NCI-H187 (cell line): Measurements from ENCODE around the gene RALGAPA2.

Experiments
- DNase-seq, 2 experiments: peaks; one replicate each; lab custom pipeline; 2025; lab: John Stamatoyannopoulos, UW

Gene RALGAPA2

DNA sequence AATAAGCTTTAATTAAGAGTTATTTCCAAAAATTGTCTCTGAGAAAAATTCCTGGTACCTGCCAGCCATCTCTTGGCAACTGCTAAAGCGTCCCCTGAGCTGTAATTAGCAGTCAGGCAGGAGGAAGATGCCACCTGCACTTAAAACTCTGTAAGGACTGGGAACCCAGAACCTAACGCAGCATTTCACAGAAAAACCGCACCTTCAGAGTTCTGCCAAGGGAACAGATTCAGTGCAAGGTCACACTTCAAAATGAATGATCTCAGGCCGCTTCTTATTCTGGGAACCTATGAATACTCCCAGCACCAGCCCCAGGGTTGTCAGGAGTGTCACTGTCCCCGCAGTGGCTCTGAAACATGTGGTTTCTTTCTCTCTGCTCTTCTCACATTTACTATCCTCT lies 307.8 kb downstream of the RALGAPA2 start:
- DNase-seq: no peak

GRCh38 chr20:20401991-20402390 lies 310.5 kb downstream of the RALGAPA2 start:
- DNase-seq: no peak

DNA sequence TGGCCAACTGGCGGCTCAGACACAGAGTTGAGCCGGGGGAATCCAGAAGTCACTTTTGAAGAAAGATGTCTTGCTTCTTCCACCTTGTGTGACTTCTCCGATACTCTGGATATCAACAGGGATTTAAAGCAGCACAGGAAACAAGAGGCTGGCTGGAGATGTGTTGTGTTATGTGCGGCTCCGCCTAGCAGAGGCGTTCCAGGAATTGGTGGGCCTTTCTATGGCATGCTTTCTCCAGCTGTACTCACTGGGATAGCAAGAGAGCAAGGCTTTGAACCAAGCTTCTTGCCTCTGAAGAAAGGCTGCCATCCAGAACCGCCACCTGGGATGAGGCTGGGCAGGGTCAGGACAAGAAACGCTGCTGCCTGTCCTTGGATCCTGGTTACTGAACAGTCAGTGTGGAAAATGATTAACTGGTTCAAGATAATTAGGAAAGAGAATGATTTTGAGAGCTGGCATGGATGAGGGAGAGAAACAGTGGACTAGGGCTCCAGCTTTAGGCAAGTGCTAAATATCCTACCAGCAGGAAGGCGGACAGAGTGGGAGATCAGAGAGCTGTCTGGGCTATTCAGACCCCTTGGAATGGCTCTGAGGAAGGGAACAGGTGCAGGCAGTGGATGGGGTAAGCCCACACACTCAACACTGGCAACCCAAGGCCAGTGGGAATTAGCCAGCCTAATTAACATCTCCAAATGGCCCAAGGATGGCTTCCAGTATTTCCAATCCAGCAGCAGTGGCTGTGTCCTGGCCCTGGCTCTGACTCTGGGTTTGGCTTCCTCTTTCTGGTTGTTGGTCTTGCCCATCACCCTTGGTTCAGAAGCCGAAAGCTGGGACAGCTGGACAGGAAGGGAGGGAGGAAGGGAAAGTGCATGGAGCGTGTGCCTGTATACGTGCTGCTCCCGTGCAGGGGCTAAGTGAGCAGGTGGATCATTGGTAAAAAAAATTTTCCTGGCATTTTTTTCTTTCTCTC lies 312.6 kb downstream of the RALGAPA2 start:
- DNase-seq: no peak

- no peak for DNase-seq
Observed at GRCh38 chr20:20398123-20398522, 314.3 kb downstream of the RALGAPA2 start.

GRCh38 chr20:20396794-20397193 lies 315.6 kb downstream of the RALGAPA2 start:
- no peak for DNase-seq

- peak; percentile 54 to 64 for DNase-seq
Observed at GRCh38 chr20:20395903-20396568, 316.4 kb downstream of the RALGAPA2 start.

DNA sequence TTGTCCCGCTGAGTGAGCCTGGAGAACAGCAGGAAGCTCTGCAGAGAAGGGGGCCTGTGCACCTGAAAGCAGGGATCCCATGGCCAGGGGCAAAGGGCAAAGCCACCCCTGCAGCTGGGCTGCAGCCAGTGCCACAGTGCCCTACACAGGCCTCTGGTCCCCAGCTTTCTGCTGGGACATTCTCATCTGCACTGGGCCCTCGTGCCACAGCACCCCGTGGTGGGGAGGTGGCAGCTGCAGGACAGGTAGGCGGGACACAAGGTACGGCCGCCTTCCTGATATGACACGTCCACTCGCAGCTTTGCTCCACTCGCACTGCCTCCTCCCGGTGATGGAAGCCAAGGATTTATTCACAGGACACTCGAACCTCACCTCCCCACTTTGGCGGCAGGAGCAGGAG lies 317.4 kb downstream of the RALGAPA2 start:
- no peak for DNase-seq

DNA sequence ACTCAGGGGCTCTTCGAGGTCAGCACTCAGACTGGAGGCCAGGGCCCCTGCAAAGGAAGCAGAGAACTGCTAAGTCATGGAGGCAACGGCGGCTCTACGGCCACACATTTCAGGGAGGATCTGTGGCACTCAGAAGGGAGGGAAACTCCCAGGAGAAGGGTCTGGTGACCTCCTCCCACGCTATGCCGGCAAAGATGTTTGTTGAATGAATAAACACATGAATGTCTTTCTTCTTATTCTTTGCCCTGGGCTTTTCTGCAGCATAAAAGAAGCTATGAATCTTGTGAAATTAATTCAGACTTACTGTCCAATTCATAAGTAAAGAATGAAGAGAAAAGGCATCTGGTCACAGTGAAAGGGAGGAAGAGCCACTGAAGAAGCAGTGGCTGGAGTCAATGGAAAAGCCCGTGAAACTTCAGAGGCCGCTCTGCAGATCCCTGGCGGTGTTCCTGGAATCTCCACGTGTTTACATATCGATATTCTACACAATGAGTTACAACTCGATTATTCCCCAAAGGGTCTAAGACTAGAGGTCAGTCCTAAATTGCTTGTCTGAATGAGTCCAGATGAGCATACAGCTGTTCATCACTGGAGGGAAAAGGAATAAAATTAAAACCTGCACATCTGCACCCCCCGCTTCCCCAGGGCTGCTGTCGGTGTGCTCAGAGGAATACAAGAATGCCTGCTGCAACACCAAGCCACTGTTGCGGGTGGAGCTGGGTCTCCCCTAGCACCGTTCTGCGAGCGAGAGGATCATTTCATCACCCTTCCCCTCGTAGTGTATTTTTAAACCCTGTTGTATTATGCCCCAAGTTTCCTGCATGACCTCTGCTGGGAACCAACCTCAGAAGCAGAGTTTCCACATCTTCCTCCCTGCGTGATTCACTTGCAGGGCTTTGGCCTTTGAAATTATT lies 319.0 kb downstream of the RALGAPA2 start:
- no peak for DNase-seq

DNA sequence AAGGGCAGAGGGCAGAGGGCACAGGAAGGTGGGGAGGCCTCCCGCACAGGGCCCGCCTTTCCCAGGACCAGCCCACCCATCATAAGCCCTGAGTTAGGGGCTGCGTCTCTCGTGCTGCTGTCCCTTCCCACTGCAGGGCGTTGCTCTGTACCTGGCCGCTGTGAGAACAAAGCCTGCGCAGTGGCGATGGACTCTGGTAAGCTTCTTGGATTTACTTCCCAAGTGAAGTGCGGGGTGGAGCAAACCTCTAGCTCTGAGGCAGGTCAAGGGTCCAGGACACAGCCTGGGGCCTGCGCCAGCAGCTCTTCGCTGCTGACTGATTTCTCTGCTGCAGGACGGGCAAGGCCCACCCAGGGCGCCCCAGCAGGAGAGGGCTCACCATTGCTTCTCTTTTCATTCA lies 320.7 kb downstream of the RALGAPA2 start:
- no peak for DNase-seq

- no peak for DNase-seq
Observed at GRCh38 chr20:20391115-20391514, 321.3 kb downstream of the RALGAPA2 start.

DNA sequence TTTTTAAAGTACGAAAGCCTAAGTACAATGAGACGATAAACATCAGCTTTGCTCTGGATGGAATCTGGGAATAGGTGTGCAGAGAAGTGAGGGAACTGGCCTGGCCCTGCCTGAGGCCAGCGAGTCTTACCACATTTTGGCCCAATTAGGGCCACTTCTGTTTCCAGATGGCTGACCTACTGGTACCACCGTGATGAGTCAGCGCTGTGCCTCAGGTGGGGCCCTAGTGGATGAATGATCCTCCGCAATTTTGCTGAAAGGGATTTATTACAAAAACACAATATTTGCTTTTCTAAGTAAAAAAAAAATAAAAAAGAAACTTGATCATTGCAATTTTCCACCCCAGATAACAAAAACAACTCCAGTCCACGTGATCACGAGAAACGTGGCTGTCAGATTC lies 322.1 kb downstream of the RALGAPA2 start:
- DNase-seq: no peak

DNA sequence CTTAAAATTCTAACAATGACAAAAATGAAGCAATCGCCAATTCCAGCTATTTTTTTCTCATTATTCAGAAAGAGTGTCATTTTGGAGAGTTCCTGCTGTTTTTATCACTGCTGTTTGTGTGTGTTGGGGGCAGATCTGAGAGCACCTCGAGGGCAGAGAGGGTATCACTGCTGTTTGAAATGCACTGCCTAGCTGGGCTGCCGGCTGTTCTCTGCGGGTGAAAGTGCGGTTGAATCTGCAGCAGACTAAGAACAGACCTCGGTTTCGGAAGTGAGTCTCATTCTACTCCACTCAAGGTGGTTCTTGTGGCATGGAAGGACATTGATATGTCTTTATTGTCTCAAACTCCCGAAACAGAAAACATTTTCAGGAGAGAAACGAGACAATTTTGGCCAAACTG lies 326.3 kb downstream of the RALGAPA2 start:
- peak in 1 of 2 experiments; percentile 48 for DNase-seq

- DNase-seq: peak in 1 of 2 experiments; percentile 24
Observed at GRCh38 chr20:20375862-20376261, 336.6 kb downstream of the RALGAPA2 start.

DNA sequence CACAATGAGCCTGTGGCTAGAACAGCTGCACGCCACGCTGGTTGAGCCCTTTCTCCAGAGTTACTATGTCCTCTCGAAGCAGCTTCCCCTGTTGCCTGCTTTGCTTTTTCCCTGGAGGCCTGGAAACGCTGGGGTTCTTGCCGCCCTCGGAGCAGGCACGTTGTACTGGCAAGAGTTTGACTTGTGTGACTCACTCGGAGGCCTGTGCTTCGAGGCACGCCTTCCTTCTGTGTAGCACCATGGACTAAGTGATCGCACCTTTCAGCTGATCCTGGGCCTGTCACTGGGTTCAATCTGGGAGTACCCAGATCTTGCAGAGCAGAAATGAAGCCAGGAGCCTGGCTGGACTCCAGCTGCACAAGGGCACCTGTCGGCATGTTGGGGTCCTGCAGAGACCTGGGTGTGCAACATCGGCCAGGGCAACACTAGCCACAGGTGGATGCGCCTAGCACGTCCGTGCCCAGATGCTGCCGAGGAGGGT lies 339.3 kb downstream of the RALGAPA2 start:
- peak in 1 of 2 experiments; percentile 58 for DNase-seq

GRCh38 chr20:20371681-20372080 lies 340.8 kb downstream of the RALGAPA2 start:
- no peak for DNase-seq

DNA sequence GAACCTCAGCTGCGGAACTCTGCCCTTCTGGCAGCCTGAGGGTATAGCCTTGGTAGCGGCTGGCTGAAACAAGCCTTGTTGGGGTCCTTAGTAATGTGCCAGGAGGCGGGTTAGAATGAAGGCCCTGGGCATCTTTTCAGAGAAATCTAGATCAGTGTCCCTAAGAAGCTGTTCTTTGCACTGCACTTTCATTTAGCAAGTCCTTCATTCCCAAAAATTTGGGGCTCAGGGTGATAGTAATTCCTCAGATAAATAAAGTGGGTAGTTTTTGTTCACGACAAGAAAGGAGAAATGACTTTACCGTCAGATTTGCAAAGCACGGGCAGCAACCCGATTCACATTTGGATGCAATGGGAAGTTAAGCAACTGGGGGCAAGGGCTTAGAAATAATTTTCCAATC lies 341.4 kb downstream of the RALGAPA2 start:
- no peak for DNase-seq

DNA sequence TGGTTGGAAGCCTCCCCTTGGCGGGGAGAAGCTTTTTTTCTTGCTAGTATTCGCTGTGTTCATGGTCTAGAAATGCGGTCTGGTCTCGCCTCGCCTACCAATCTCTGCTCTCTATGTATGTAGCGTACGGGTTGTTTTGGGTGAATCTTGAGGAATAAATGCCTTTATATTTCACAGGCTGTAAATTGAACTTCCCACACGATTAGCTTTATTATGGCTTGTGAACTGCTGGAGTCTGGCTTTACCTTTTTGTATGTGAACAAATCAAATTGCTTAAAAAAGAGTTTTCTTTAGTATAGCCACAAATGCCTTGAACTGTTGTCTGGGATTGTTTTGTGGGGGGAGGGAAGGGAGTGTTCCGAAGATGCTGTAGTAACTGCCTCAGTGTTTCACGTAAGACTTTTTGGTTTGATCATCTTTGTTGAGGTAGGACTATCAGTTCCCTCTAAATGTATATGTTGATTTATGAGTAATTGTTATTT lies 342.3 kb downstream of the RALGAPA2 start:
- no peak for DNase-seq

DNA sequence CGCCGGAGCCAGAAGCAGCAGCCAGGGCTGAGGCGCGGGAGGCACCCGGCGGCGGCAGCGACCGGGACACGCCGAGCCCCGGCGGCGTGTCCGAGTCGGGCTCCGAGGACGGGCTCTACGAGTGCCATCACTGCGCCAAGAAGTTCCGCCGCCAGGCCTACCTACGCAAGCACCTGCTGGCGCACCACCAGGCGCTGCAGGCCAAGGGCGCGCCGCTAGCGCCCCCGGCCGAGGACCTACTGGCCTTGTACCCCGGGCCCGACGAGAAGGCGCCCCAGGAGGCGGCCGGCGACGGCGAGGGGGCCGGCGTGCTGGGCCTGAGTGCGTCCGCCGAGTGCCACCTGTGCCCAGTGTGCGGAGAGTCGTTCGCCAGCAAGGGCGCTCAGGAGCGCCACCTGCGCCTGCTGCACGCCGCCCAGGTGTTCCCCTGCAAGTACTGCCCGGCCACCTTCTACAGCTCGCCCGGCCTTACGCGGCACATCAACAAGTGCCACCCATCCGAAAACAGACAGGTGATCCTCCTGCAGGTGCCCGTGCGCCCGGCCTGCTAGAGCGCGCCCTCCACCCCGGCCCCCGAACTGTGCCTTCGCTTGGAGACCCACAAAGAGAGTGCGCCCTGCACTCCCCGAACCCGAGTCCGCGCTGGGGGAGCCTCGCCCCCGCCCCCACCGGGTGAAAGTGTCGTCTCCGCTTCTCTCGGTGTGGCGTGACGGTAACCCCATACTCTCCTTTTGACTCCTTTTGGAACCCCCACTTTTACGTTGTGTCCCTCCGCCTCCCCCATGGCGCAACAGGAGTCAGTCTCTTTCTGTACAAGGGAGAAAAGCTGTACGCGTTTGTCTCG lies 343.0 kb downstream of the RALGAPA2 start:
- no peak for DNase-seq

GRCh38 chr20:20368418-20369249 lies 343.8 kb downstream of the RALGAPA2 start:
- no peak for DNase-seq
